Measurements from ENCODE around the gene MAS1L.
"Not testable (repeated sequence)": the region's sequence is repeated elsewhere in the genome, so short reads cannot be mapped to it uniquely, and the experiment has no call there.

The MAS1L gene

DNA sequence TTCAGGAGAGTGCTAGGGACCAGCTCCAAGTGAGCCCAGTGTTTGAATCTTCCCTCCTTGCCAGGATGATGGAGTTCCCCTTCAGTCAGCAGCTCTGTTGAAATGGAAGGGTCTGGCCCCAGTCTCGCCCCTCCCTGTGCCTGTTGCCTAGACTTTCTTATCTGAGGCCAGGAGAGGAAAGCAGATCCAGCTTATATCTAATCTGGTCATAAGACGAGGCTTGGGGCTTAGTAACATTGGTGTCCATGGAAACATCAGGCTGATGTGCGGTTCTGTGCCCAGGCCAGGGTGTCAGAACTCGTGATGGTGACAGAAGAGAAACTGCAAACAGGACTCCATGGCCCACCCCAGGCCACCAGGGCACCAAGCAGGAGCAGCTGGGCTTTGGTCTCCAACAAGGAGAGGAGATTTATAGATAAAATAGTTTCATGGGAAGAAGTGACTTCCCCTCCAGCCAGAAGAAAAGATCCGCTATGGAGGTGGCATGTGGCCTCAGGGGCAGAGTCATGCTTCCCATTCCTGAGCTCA, 9.8 kb downstream of the MAS1L start:
- DNase-seq: no peak

DNA sequence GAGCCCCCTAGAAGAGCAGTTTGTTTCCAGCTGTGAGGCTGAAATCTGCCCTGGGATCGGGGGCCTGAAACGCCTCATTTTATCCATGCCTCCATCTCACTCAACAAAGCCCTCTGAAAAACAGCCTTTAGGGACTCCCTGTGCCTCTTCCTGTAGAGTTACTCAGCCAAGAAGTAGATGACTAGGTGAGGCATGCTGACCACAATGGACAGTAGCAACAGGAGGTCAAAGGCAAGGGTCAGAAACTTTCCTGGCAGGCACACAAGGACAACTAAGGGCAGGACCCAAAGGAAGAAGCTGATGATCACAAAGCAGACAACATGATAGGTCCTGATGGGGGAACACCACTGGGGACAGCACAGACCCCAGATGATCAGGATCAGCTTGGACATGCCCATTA, 12.8 kb downstream of the MAS1L start:
- no peak for DNase-seq

DNA sequence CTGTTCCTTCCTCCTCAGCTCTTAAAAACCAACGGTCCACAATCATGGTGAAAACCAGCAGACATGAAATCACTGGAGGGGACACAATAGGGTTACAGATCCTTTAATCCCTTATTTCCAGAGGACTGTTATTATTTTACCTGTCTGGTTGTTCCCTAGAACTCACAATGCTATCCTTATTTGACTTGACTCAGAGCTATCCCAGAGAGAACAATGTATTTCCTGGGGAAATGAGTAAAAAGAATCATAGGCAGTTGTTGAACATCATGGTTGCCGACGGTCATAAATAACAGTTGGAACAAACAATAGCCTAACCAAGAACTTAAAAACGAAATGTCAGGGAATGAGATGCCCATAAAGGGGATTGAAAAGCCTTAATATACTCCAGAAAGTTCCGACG, 21.5 kb downstream of the MAS1L start:
- no peak for DNase-seq

DNA sequence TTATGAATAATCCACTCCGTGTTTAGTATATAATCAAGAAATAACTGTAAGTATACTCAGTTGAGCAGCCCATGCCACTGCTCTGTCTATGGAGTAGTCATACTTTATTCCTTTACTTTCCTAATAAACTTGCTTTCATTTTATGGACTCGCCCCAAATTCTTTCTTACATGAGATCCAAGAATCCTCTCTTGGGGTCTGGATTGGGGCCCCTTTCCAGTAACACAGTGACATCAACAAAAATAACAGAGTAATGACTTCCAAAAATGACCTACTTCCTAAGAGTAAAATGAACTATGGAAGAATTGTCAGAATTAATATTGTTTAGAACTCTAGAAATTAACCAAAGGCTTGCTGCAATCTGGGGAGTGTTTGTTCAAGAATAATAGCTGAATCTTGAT, 22.0 kb downstream of the MAS1L start:
- no peak for DNase-seq

DNA sequence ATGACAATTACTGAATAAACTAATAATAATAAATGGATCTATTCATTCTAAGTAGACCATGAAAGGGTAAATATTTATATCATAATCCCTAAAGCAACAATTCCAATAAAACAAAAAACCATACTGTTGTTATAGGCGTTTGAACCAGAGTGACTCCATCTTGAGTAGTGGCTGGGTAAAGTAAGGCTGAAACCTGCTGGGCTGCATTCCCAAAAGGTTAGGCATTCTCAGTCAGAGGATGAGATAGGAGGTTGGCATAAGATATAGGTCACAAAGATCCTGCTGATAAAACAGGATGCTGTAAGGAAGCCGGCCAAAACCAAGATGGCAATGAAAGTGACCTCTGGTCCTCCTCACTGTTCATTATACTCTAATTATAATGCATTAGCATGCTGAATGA, 22.5 kb downstream of the MAS1L start:
- DNase-seq: no peak

DNA sequence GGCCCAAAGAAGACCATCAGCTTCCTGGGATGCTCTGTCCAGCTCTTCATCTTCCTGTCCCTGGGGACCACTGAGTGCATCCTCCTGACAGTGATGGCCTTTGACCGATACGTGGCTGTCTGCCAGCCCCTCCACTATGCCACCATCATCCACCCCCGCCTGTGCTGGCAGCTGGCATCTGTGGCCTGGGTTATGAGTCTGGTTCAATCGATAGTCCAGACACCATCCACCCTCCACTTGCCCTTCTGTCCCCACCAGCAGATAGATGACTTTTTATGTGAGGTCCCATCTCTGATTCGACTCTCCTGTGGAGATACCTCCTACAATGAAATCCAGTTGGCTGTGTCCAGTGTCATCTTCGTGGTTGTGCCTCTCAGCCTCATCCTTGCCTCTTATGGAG, 25.7 kb downstream of the MAS1L start:
- DNase-seq: no peak

DNA sequence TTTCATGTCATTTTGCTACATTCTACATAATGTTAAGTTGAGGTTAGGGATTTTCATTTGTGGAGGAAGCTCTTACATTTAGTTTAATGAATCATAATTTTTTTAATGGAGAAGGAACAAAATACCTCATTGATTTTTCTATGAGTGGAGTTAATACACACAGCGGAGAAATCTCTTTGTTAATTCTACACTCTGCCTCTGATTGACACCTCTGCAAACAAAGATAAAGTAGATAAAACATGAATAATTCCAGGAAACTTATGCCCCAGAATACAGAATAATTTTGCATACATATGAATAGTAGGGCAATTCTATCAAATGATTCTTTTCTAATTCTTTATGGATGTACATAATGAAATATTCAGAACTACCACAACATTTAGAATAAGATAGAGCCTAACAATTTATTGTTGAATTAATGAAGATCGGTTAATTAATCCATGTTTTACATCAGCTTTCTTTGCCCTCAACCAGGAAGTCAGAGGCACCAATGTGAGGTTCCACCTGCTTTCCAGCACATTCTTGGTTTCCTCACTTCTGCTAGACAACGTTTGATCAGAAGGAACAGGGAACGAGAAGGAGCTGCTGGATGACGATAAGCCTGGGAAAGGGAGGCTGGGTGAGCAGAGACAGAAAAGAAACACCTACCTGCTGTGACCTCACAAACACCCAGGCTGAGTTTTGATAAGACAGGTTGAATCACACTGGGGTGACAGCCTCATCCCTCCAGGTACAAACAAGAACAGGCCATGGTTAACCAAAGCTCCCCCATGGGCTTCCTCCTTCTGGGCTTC, 26.5 kb downstream of the MAS1L start:
- no peak for DNase-seq

DNA sequence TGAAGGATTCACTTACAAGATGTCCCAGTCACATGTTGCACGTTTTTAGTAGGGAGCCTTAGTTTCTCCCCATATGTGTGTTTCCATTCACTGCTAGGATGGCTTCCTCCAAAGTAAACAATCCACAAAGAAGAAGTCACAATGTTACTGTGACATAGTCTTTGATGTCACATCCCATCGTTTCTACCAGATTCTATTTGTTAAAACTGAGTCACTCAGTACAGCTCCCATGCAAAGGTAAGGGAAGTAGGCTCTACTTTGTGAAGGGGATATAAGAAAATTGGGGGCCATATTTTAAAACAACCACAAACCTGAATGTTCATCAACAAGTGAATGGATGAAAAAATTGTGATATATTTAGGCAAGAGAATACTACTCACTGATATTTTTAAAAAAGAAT, 30.8 kb downstream of the MAS1L start, which contains the start of the genes OR11A1 and OR2H1:
Gene OR11A1 (minus strand): TSS at position 101 of the 400 bp plus-strand sequence. CDS start 29,430 bp downstream, outside the sequence.
Gene OR2H1 (plus strand): TSS at position 185 of the 400 bp plus-strand sequence. CDS start 4,615 bp downstream, outside the sequence.
- no peak for DNase-seq

DNA sequence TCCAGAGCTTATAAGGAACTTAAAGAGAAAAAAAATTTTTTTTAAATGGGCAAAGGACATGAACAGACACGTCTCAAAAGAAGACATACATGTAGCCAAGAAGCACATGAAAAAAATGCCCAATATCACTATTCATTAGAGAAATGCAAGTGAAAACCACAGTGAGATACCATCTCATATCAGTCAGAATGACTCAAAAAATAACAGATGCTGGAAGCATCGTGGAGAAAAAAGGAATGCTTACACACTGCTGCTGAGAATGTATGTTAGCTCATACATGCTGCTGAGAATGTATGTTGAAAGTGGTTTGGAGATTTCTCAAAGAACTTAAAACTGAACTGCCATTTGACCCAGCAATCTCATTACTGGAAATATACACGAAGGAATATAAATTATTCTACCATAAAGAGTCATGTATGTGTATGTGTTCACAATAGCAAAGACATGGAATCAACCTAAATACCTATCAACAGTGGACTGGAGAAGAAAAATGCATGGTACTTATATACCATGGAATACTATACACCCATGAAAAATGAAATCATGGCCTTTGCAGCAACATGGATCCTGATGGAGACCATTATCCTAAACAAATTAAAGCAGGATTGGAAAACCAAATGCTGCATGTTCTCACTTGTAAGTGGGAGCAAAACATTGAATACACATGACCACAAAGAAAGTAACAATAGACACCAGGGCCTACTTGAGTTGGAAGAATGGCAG, 36.1 kb downstream of the MAS1L start:
- no peak for DNase-seq

DNA sequence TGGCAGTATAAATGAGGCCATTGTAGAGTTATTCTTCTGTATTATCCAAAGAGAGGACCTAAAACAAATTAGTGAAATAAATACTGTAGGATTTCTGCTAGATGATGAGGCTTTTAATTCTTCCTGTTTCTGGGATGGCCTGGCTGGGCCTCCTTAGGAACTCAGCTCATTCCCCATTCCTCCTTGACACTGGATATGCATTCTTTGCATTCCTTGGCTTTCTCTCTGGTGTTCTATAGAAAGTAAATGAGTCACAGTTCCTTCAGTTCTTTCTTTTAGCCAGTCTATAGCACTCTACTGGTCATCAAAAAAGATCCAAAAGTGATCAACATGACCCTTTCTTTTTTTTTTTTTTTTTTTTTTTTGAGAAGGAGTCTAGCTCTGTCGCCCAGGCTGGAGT, 40.1 kb downstream of the MAS1L start:
- DNase-seq: no peak

DNA sequence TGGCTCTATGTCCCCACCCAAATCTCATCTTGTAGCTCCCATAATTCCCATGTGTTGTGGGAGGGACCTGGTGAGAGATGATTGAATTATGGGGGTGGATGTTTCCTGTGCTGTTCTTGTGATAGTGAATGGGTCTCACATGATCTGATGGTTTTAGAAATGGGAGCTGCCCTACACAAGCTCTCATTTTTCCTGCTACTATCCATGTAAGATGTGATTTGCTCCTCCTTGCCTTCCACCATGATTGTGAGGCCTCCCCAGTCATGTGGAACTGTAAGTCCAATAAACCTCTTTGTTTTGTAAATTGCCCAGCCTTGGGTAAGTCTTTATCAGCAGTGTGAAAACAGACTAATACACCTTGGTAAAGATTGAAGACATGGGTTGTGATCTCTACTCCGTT, 43.7 kb downstream of the MAS1L start:
- not testable (repeated sequence) for DNase-seq

DNA sequence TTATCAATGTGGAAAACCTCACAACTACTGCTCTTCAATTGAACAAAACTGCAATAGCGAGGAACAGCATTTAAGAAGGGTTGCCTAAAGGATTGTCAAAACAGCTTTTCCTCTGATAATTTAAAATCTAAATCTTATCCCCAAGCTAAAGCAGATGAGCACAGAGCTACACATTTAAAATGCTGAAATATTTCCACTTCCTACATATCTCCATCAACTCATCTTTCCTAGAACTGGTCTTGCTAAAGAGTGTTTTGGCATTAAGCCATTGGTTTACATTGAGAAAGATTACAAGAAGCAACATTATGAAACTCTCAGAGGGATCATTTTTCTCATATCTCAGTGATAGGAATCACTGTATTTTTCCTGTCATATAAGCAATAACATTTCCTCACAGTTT, 45.0 kb downstream of the MAS1L start:
- no peak for DNase-seq

DNA sequence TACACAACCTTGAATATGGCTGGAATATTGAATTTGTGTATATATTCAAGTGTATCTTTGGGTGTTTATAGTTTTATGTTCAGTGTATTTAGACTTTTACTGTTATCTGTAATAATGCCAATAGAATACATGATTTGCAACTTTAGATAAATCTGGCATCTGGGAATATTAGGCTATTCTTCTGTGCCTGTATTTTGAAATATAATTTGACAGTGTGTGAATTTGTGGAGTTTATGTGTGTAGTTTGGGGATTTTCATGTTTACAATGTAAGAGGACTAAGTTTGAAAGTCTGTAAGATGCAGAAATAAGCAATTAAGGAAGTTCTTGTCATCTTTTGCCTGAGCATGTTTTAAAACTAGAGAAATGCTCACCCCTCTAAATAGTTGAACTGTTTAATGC, 48.8 kb downstream of the MAS1L start, which contains the start of gene OR10C1:
Gene OR10C1 (plus strand): TSS at position 301 of the 400 bp plus-strand sequence. CDS start 710 bp downstream, outside the sequence.
- DNase-seq: no peak

DNA sequence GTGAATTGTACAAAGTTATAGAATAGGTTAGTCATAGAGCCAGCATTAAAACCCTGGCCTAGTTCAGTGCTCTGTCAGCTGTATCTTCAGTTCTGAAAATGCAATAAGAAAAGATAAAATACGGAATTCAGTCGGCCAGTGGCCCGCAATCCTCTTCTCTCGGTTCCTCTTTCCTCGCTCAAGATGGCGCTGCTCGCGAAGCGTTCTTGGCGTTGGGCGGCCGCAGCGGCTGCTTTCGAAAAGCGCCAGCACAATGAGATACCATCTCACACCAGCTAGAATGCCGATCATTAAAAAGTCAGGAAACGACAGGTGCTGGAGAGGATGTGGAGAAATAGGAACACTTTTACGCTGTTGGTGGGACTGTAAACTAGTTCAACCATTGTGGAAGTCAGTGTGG, 51.0 kb downstream of the MAS1L start:
- not testable (repeated sequence) for DNase-seq
